Gastrocnemius medialis (tissue), 4 donors: ENCODE measurements around the gene ZNF366. TPM values are rescaled to one million over a fixed set of nuclear protein-coding genes. Genes with fewer than 3 reads are reported as not detected.

Experiments
- ATAC-seq, 2 donors: fragments of 150-250 bp; one replicate each; pipeline ENCODE4 v1.9.1; 2016
- DNase-seq, 2 donors: peaks; one replicate each; pipeline ENCODE4 v3.0.0-alpha.2; 2019
- H3K27ac ChIP-seq, 4 donors: fragments of 200-600 bp; sonication (generic); 1 replicate in 1 of 4; 2 replicates in 3 of 4; pipeline ENCODE4 v1.5.1; 2016 to 2018; ENCODE audit warnings: mild to moderate bottlenecking in 2 of 4, moderate library complexity in 1 of 4
- H3K27me3 ChIP-seq, 3 donors: fragments of 200-600 bp; sonication (generic) in 2 of 3; 1 replicate in 1 of 3; 2 replicates in 2 of 3; pipeline versions ENCODE4 v1.5.1 to v1.6.0; 2016 to 2019; ENCODE audit warnings: mild to moderate bottlenecking in 1 of 3, moderate library complexity in 1 of 3
- H3K36me3 ChIP-seq, 2 donors: fragments of 200-600 bp; sonication (generic) in 1 of 2; one replicate each; pipeline ENCODE4 v1.5.1; 2017 to 2018
- H3K4me1 ChIP-seq, 2 donors: fragments of 200-600 bp; sonication (generic) in 1 of 2; one replicate each; pipeline ENCODE4 v1.5.1; 2016 to 2017; ENCODE audit warnings: mild to moderate bottlenecking in 2 of 2
- H3K4me3 ChIP-seq, 4 donors: fragments of 200-600 bp; sonication (generic) in 3 of 4; 1 replicate in 1 of 4; 2 replicates in 3 of 4; pipeline ENCODE4 v1.5.1; 2016 to 2019; ENCODE audit warnings: mild to moderate bottlenecking in 2 of 4
- H3K9me3 ChIP-seq, 3 donors: fragments of 200-600 bp; sonication (generic) in 2 of 3; 1 replicate in 1 of 3; 2 replicates in 2 of 3; pipeline ENCODE4 v1.5.1; 2016 to 2019
- CTCF ChIP-seq, 5 experiments: fragments of 450-650 bp in 3 of 5; fragments of 200-600 bp in 2 of 5; sonication (generic) in 2 of 5; IDR thresholded peaks in 4 of 5; conservative IDR thresholded peaks in 1 of 5; 1 replicate in 4 of 5; 2 replicates in 1 of 5; pipeline ENCODE4 v1.5.1; 2016 to 2019; ENCODE audit warnings: antibody characterized with exemption in 5 of 5, mild to moderate bottlenecking in 3 of 5, moderate library complexity in 3 of 5
- POLR2A ChIP-seq, 2 donors: fragments of 450-650 bp; IDR thresholded peaks; one replicate each; pipeline ENCODE4 v1.6.1; 2017; ENCODE audit warnings: antibody characterized with exemption in 2 of 2, mild to moderate bottlenecking in 2 of 2, moderate library complexity in 2 of 2
- in situ Hi-C, 4 donors: fragments of 200-750 bp; cut with MboI; loops; one replicate each; pipeline versions ENCODE4 v1.15.0 to v1.8.0; 2017; ENCODE audit warnings: low sequenced_read_pairs in 4 of 4
- intact Hi-C: fragments of 100-400 bp; cut with DNase I; formaldehyde crosslinking; loops from one replicate; pipeline ENCODE4 v1.15.1; 2023; ENCODE audit warnings: low total_unique reads
- total RNA-seq, 4 donors: library from RNA; depleted of rRNA; stranded (reverse); fragments of >200 nt; gene quantifications; one replicate each; pipeline versions ENCODE4 v1.1.0 to v1.2.3, GENCODE V29; 2016

Gene ZNF366
- total RNA-seq, 4 donors from 2014 or later, result 2.0 to 5.8 (median 3.0) TPM

GRCh38 chr5:72498284-72498683 lies 8.9 kb downstream of the ZNF366 start:
- intact Hi-C loops, result no loop called here
- no peak for ATAC-seq

GRCh38 chr5:72497823-72498222 lies 9.4 kb downstream of the ZNF366 start:
- in situ Hi-C loops (no loop called here), intact Hi-C loops (no loop called here)
- Histone ChIP-seq H3K27me3 (no peaks in the 10 kb centered on the region), H3K4me3 (no peak overlapping the region), H3K4me1 (peaks cover 2 to 21% of the 10 kb centered on the region in 2 donors), H3K36me3 (no peaks in the 10 kb centered on the region), H3K9me3 (no peaks in the 10 kb centered on the region), H3K27ac (no peak overlapping the region)
- no peak for ATAC-seq
- no peak for DNase-seq
- TF ChIP-seq CTCF (IDR thresholded peaks at IDR 0.05 in 4 of 5, conservative IDR thresholded peaks at IDR 0.05 in 1 of 5) (no peak), POLR2A (IDR thresholded peaks at IDR 0.05) (no peak)

More at GRCh38 chr5:72498284-72498683, 8.9 kb downstream of the ZNF366 start:
- in situ Hi-C loops, result no loop called here
- Histone ChIP-seq H3K9me3 (no peaks in the 10 kb centered on the region), H3K36me3 (no peaks in the 10 kb centered on the region), H3K27me3 (no peaks in the 10 kb centered on the region), H3K4me1 (peaks cover 3 to 26% of the 10 kb centered on the region in 2 donors), H3K27ac (peak overlapping the region in 2 of 4 donors; percentile 74 to 75), H3K4me3 (no peak overlapping the region)
- no peak for DNase-seq
- TF ChIP-seq CTCF (IDR thresholded peaks at IDR 0.05 in 4 of 5, conservative IDR thresholded peaks at IDR 0.05 in 1 of 5) (no peak), POLR2A (IDR thresholded peaks at IDR 0.05) (no peak)

GRCh38 chr5:72495410-72495809 lies 11.8 kb downstream of the ZNF366 start:
- Histone ChIP-seq H3K9me3 (no peaks in the 10 kb centered on the region), H3K27me3 (no peaks in the 10 kb centered on the region), H3K27ac (peak overlapping the region in 1 of 4 donors; percentile 14), H3K4me3 (no peak overlapping the region), H3K36me3 (no peaks in the 10 kb centered on the region), H3K4me1 (peaks cover 2 to 16% of the 10 kb centered on the region in 2 donors)
- in situ Hi-C loops (no loop called here), intact Hi-C loops (no loop called here)
- DNase-seq, result no peak
- no peak for ATAC-seq
- no peak for TF ChIP-seq POLR2A (IDR thresholded peaks at IDR 0.05)
- TF ChIP-seq CTCF (IDR thresholded peaks at IDR 0.05 in 4 of 5, conservative IDR thresholded peaks at IDR 0.05 in 1 of 5), result no peak

GRCh38 chr5:72494623-72495124 lies 12.5 kb downstream of the ZNF366 start:
- Histone ChIP-seq H3K27ac (peak overlapping the region in 1 of 4 donors; percentile 14), H3K4me3 (no peak overlapping the region), H3K36me3 (no peaks in the 10 kb centered on the region), H3K4me1 (peaks cover 2 to 12% of the 10 kb centered on the region in 2 donors), H3K9me3 (no peaks in the 10 kb centered on the region), H3K27me3 (no peaks in the 10 kb centered on the region)
- DNase-seq, result peak in 1 of 2 donors; percentile 16
- in situ Hi-C loops, result no loop called here
- no peak for TF ChIP-seq POLR2A (IDR thresholded peaks at IDR 0.05)
- TF ChIP-seq CTCF (IDR thresholded peaks at IDR 0.05 in 4 of 5, conservative IDR thresholded peaks at IDR 0.05 in 1 of 5), result no peak
- ATAC-seq, result peak; percentile 60 to 74
- intact Hi-C loops, result no loop called here

- H3K9me3 ChIP-seq, result no peaks in the 10 kb centered on the region
- no peak for TF ChIP-seq POLR2A (IDR thresholded peaks at IDR 0.05)
- no peak for TF ChIP-seq CTCF (IDR thresholded peaks at IDR 0.05 in 4 of 5, conservative IDR thresholded peaks at IDR 0.05 in 1 of 5)
- ATAC-seq, result no peak
- in situ Hi-C loops (no loop called here), intact Hi-C loops (no loop called here)
- no peaks in the 10 kb centered on the region for H3K27me3 ChIP-seq
- no peak for DNase-seq
- no peak overlapping the region for H3K4me3 ChIP-seq
- H3K4me1 ChIP-seq, result peaks cover 17 to 29% of the 10 kb centered on the region in 2 donors
- no peak overlapping the region for H3K27ac ChIP-seq
- no peaks in the 10 kb centered on the region for H3K36me3 ChIP-seq
These were observed 17.7 kb downstream of the ZNF366 start for GRCh38 chr5:72489536-72489935.
